AG09319 (cell line): ENCODE data around the gene ZBTB39.
"Not testable (repeated sequence)": the region's sequence is repeated elsewhere in the genome, so short reads cannot be mapped to it uniquely, and the experiment has no call there.

ENCODE experiments used
- DNase-seq: peaks from one replicate; pipeline ENCODE4 v3.0.0-alpha.2; 2010; ENCODE audit warnings: low read depth; ENCODE audit errors: extremely low read depth
- CTCF ChIP-seq: IDR thresholded peaks from 2 replicates; pipeline ENCODE4 v1.5.1; 2011; ENCODE audit warnings: low read depth, mild to moderate bottlenecking, inconsistent platforms, low read length, moderate library complexity

The ZBTB39 gene

GRCh38 chr12:56983386-56983785, 23.0 kb downstream of the ZBTB39 start:
- no peak for TF ChIP-seq CTCF
- DNase-seq, result no peak

GRCh38 chr12:56982578-56983236, 23.6 kb downstream of the ZBTB39 start:
- DNase-seq, result not testable (repeated sequence)

GRCh38 chr12:56980941-56981530, 25.3 kb downstream of the ZBTB39 start:
- no peak for TF ChIP-seq CTCF
- no peak for DNase-seq

GRCh38 chr12:56980268-56980667, 26.1 kb downstream of the ZBTB39 start:
- no peak for DNase-seq
- TF ChIP-seq CTCF, result no peak

- no peak for DNase-seq
- no peak for TF ChIP-seq CTCF
Observed at GRCh38 chr12:56979628-56980027, 26.7 kb downstream of the ZBTB39 start.

GRCh38 chr12:56978397-56979138, 27.8 kb downstream of the ZBTB39 start:
- DNase-seq, result no peak

GRCh38 chr12:56977361-56977760, 29.0 kb downstream of the ZBTB39 start:
- not testable (repeated sequence) for DNase-seq

More at GRCh38 chr12:56978397-56979138, 27.8 kb downstream of the ZBTB39 start:
- no peak for TF ChIP-seq CTCF

GRCh38 chr12:56974224-56974623, 32.1 kb downstream of the ZBTB39 start:
- DNase-seq, result not testable (repeated sequence)

GRCh38 chr12:56968910-56969309, 37.4 kb downstream of the ZBTB39 start:
- DNase-seq, result not testable (repeated sequence)

- not testable (repeated sequence) for DNase-seq
Observed at GRCh38 chr12:56965997-56966642, 40.2 kb downstream of the ZBTB39 start.

- not testable (repeated sequence) for DNase-seq
Observed at GRCh38 chr12:56965124-56965523, 41.2 kb downstream of the ZBTB39 start.

- DNase-seq, result not testable (repeated sequence)
Observed at GRCh38 chr12:56963557-56963956, 42.8 kb downstream of the ZBTB39 start.

- not testable (repeated sequence) for DNase-seq
Observed at GRCh38 chr12:56962247-56962646, 44.1 kb downstream of the ZBTB39 start.
